ENCODE results near the gene RIMBP2. TPM values are rescaled to one million over a fixed set of nuclear protein-coding genes. Genes with fewer than 3 reads are reported as not detected.
"Not testable (repeated sequence)": the region's sequence is repeated elsewhere in the genome, so short reads cannot be mapped to it uniquely, and the experiment has no call there.

The RIMBP2 gene, protein sequence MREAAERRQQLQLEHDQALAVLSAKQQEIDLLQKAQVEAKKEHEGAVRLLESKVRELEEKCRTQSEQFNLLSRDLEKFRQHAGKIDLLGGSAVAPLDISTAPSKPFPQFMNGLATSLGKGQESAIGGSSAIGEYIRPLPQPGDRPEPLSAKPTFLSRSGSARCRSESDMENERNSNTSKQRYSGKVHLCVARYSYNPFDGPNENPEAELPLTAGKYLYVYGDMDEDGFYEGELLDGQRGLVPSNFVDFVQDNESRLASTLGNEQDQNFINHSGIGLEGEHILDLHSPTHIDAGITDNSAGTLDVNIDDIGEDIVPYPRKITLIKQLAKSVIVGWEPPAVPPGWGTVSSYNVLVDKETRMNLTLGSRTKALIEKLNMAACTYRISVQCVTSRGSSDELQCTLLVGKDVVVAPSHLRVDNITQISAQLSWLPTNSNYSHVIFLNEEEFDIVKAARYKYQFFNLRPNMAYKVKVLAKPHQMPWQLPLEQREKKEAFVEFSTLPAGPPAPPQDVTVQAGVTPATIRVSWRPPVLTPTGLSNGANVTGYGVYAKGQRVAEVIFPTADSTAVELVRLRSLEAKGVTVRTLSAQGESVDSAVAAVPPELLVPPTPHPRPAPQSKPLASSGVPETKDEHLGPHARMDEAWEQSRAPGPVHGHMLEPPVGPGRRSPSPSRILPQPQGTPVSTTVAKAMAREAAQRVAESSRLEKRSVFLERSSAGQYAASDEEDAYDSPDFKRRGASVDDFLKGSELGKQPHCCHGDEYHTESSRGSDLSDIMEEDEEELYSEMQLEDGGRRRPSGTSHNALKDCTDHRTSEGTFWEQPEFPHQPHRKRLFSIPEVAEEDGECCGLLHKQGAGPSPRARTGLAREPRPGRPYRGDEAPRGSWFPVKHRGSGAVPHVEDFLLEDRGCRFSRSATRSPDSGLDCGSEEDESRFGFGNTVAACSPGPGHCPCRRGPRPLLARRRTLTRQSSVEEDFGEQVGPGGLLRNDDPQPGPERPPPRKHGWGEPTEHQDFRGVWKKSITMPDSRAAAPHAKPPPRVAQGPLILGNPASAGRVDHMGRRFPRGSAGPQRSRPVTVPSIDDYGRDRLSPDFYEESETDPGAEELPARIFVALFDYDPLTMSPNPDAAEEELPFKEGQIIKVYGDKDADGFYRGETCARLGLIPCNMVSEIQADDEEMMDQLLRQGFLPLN (N-terminal part only)
- polyA plus RNA-seq (2013, experiment 1 of 2; ENCODE audit: insufficient read length) = 0.93 TPM
- polyA plus RNA-seq (2013, experiment 2 of 2; ENCODE audit: insufficient read length) = 0.68 TPM

DNA sequence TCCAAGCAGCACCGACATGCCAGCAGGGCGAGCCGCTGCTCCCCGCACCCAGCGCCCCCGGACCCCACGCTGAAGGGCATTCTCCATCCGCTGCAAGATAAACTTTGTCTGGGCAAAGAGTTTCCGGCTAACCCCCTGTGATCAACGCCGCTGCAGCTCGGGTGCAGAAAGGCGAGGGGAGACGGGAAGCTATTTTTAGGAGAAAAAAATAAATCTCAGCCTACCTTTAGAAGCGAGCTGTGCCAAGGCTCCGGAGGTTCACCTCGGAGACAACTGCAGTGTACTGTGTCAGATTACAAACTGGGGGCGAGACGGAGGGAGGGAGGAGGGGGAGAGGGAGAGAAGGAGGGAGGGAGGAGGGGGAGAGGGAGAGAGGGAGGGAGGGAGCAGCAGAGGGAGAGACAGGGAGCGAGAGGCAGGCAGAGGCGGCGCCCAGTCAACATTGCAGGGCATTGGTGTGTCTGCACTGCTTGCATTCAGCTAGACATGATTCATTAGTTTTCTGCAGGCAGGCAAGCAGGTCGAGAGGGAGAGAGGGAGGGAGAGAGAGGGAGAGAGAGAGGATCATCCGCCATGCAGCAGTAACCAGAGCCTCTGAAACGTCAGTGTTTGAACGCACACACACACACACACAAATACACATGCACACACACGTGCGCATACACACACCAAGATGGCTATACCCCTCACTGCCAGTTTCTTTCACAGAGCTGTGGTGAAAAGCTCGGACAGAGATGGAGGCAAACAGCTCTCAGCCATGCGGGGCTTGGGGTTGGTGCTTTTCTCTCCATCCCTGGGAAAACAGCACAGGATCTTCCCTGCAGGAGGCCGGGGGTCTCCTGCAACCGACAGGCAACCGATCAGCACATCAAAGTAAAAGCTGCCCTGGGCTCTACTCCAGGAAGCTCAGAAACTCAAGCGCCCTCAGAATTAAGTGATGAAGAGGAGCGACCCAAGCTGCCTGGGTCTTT lies at the start of gene RIMBP2:
Gene RIMBP2, minus strand, starts transcription at position 302 of the 971 bp plus-strand sequence. CDS start 237,286 bp downstream, outside the sequence.
- peak; percentile 71 for DNase-seq

DNA sequence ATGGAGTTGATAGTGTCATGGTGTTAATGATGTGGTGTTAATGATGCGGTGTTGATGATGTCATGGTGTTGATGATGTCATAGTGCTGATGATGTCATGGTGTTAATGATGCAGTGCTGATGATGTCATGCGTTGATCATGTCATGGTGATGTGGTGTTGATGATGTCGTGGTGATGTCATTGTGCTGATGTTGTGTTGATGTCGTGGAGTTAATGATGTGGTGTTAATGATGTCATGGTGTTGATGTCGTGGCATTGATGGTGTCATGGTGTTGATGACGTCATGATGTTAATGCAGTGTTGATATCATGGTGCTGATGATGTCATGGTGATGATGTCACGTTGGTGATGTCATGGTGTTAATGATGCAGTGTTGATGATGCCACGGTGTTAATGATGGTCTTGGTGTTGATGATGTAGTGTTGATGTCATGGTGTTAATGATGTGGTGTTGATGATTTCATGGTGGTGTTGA lies 49.1 kb upstream of the RIMBP2 start:
- peak; percentile 10 for DNase-seq

DNA sequence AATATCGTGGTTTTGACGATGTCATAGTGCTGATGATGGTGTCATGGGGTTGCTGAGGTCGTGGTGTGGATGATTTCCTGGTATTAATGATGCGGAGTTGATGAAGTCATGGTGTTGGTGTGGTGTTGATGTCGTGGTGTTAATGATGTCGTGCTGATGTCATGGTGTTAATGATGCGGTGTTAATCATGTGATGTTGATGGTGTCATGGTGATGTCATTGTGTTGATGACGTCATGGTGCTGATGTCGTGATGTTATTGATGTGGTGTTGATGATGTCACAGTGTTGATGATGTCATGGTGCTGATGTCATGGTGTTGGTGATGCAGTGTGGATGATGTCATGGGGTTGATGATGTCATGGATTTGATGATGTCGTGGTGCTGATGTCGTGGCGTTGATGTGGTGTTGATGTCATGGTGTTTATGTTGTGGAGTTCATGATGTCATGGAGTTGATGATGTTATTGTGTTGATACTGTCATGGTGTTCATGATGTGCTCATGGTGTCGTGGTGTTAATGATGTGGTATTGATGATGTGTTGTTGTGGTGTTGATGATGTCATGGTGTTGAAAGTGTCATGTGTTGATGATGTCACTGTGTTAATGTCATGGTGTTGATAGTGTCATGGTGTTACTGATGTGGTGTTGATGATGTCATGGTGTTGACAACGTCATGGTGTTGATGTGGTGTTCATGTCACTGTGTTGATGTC lies 48.5 kb upstream of the RIMBP2 start:
- peak; percentile 32 for DNase-seq

GRCh38 chr12:130764073-130764472 lies 48.0 kb upstream of the RIMBP2 start:
- no peak for DNase-seq

- DNase-seq = no peak
These were observed 46.2 kb upstream of the RIMBP2 start for GRCh38 chr12:130762319-130762675.

DNA sequence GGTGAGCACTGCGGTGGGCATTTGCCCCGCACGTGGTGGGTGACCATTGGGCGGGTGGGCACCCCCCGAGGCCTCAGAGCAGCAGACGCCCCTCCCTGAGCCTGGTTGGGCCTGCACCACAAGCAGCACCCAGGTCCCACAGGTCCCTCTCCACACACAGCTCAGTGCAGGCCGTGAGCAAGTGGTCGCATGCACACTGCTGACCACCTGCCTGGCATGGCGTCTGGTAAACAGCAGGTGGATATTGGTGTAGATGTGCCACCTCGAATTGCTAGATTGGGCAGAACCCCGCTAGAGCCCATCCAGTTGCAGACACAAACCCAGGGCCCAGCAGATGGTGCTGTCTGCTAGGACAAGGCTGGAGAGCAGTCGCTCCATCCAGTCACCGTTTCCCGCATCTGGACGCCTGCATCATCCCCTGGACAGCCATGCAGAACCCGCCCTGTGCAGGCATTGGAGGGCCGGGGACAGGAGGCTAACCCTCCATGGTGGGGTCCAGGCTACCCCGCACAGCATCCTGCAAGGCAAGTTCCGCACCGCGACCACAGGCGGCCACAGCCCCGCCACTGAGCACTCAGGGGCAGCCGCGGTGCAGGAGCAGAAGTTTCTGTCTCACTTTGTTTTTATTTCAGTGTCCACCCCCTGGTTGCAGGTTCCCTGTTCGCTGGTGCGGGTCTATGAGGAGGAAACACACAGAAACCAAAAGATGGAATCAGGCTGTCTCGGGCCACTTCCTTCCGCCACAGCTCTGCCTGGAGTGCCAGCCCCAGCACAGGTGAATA lies 45.6 kb upstream of the RIMBP2 start:
- DNase-seq = peak; percentile 48

DNA sequence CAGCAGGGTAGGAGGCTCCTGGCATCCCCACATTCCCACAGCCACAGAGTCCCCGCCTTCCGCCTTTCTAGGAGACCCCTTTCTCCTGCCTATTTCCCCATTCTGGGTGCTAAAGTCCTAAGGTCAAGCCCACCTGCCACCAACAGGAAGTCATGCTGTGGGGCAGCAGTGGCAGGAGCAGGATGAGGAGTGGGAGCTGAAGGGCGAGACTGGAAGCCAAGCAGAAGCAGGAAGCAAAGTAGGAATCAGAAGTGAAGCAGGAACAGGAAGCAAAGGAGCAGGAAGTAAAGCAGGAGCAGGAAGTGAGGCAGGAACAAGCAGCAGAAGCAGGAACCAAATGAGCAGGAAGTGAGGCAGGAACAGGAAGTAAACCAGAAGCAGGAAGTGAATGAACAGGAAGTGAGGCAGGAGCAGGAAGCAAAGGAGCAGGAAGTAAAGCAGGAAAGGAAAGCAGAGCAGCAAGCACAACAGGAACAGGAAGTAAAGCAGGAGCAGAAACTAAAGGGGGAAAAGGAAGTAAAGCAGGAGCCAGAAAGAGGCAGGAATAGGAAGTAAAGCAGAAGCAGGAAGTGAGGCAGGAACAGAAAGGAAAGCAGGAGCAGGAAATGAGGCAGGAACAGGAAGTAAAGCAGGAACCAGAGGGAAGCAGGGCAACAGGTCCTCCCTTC lies 38.3 kb upstream of the RIMBP2 start:
- DNase-seq = no peak

GRCh38 chr12:130752692-130753230 lies 36.7 kb upstream of the RIMBP2 start:
- DNase-seq = no peak

GRCh38 chr12:130752037-130752436 lies 35.9 kb upstream of the RIMBP2 start:
- not testable (repeated sequence) for DNase-seq

DNA sequence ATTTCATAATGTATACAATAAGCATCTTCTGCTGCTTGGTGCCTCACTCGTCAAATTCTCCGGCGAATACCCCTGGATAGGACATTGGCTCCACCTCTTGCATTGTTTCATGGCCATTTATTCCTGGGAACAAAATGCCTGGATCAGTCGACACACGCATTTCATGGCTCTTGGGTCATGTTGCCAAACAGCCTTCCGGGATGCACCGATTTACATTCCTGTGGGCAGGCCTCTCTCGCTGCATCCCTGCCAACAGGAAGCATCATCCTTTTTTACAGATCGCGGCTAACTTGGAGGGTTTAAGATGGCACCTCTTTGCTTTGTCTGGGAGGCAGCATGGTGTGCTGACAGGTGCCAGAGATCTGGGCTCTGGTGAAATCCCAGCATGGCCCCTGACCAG lies 32.7 kb upstream of the RIMBP2 start:
- DNase-seq = no peak

DNA sequence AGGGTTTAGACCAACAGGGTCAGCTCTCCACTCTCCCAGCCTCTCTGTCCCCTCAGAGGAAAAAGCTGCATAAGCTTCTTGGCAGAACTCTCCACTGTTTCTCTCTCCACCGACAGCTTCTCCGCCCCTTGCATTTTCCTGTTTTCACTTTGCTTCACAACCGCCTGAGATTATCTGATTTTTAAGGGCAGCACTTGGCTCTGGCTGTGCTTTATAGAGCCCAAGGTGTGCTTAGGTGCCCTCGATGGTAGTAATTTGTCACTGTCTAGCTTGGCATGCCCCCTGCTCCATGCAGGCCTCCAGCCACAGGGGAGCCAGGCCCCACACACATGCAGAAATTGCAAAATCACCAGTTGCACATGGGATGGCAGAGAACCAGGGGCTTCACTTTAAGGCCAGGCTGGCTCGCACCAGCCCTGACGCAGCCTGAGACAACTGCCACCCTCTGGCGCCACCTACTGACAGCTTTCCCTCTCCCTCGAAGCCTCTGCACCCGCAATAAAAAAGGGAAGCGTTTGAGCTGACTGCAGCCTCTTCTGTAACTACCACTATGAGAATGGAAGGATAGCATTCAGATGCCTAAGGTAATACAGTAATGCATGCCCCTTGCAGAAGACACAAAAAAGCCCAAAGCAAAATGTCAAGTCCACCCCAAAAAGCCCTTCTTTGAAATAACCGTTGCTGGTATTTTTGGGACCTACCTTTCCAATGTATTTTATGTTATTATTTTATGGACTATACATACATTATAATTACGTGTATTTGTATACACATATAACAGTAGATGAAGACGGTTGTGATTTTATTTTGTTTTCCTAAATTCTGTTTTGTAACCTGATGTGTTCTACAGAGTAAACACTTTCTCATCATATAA lies 32.0 kb upstream of the RIMBP2 start:
- DNase-seq = peak; percentile 53

- no peak for DNase-seq
These were observed 30.4 kb upstream of the RIMBP2 start for GRCh38 chr12:130746546-130746945.

DNA sequence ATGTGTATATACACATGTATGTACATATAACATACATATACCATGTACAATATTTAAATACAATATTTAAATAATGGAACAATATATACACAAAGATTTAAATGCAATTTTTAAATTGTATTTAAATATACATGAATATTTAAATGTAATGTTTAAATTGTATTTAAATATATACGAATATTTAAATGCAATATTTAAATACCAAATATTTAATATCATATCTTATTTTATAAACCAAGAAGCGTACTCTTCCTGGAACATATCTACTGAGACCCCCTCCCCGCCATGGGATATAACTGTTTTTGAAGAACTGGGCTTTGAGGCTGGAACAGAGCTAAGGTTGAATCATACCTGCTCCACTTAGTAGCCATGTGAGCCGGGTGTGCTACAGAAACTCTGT lies 29.8 kb upstream of the RIMBP2 start:
- DNase-seq = no peak

DNA sequence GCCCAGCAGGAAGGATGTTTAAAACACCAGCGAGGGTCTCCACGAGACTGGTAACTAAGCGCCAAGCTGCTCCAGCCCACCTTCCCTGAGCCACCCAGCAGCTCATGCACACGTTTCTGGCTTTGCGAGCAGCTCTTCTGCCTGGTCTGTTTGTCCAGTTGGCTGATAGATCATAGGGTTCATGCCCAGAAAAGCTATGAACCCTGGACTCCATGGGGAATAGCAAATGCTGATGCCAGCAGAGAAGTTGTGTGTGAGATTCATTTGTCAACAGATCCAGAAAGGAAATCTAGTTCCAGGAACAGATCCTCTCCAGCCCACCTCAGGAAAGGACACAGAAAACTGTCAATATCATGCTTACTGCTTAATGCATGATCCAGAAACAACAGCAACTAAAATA lies 28.2 kb upstream of the RIMBP2 start:
- DNase-seq = no peak

GRCh38 chr12:130743606-130744005 lies 27.5 kb upstream of the RIMBP2 start:
- no peak for DNase-seq

GRCh38 chr12:130743176-130743575 lies 27.1 kb upstream of the RIMBP2 start:
- DNase-seq = no peak

GRCh38 chr12:130742716-130743115 lies 26.6 kb upstream of the RIMBP2 start:
- no peak for DNase-seq

DNA sequence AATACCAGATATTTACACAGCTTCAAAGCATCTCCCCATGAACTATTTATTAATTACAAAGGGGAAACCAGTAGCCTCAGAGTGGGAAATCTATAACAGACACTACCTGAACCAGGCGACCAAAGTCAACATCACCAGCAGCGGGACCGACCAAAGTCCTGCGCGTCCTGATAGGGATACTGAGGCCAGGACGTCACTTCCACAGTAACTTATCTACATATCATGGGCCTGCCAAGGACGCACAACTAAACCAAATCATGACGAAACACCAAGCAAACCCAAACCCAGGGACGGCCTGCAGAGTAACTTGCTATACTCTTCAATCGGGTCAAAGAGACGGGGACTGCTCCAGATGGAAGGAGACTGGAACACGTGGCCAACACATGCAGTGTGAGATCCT lies 26.0 kb upstream of the RIMBP2 start:
- no peak for DNase-seq
